ENCODE data around the gene MB21D2.

The MB21D2 gene

DNA sequence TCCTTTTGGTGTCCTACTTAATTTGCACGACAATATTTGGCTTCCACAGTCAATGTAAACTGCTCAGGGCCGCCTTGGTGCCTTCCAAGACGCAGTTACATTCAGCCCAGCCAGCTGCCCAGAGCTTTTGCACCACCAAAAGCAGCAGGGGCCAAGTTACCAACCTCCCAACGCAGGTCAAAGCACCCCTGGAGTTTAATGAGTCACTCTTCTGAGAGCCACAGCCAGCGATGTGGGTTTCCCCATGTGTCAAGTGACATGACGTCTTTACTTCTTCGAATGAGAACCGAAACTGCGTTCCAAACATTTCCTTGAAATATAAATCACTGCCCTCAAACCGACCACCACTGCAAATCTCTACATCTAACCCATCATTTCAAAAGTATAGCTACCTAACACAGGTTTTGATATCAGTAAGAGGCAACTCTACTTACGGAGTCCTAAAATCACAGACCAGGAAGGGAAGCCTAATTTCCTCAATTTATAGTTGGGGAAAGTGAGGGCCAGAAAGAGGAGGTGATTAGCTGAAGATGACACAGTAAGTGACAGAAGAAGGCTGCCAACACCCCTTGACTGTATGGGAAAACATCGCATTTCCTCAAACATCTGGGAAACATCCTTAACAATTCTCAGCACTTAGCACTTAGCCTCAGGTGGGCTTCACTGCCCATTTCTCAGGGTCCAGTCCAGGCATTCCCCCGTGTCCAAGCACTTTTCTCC lies 24.5 kb downstream of the MB21D2 start:
- H3K4me3 ChIP-seq (ENCODE audit: insufficient read depth, low read length, poor library complexity, severe bottlenecking) = no peak overlapping the region

DNA sequence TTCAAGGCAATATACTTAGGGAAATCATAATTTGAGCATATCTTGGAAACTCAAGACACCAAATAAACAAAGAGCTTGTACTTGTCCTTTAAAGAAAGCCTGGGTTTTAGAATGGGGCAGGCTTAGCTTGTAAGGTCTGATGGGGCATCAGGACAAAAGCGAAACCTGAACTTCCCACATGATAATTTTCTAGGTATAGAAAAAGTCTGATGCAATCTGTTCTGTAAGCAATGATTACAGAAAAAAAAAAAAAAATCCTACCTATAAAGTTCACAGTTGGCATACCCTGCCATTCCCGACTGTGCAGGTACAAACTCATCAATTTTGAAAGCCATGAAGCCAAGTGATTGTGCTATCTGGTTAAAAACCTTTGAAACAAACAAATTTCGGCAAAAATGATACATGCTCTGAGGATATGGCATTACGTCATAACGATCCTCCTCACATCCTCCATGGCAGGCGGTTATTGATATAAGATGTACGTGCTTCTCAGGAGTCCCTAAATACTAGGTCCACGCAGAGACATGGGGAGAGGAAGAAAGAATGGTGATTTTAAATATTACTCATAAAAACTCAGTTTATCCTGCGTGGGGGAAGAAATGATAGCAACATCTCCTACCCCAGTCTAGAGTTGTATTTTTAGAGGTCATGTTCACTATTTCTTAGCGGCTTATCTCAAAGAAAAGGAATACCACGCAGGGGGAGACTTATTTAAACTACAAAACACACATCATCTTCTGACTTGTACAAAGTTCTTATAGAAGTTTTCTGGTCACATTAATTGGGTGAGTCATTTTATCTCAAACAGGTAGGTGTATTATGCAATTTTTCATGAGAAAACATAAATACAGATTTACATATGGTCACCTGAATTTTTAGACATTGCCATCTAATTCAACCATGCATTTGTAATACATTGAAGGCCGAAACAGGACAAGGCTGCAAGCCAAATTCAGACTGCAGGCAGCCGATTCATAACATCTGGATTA lies 27.0 kb downstream of the MB21D2 start:
- Histone ChIP-seq H3F3A (ENCODE audit: insufficient read depth) (no peaks in the 10 kb centered on the region), H3K9ac (ENCODE audit: low read length) (no peak overlapping the region), H3K27ac (ENCODE audit: low read depth, low read length) (no peak overlapping the region), H2AFZ (ENCODE audit: low read depth, low read length, severe bottlenecking) (no peak overlapping the region), H4K20me1 (ENCODE audit: low read depth, low read length) (no peaks in the 10 kb centered on the region), H3K4me3 (ENCODE audit: insufficient read depth, low read length, poor library complexity, severe bottlenecking) (no peak overlapping the region), H3K9me2 (replicated peaks; ENCODE audit: insufficient read depth, low read length) (no peaks in the 10 kb centered on the region), H3K79me2 (ENCODE audit: insufficient read depth, low read length) (no peaks in the 10 kb centered on the region), H3K4me2 (ENCODE audit: low read depth, low read length, poor library complexity, severe bottlenecking) (no peak overlapping the region), H3K27me3 (ENCODE audit: low read length) (no peaks in the 10 kb centered on the region), H3K36me3 (ENCODE audit: low read length) (no peaks in the 10 kb centered on the region), H3K9me3 (ENCODE audit: insufficient read depth, low read length) (no peaks in the 10 kb centered on the region)
- no peak for TF ChIP-seq EZH2phosphoT487 (conservative IDR thresholded peaks at IDR 0.05; ENCODE audit: low read length)
- TF ChIP-seq, protein P1, sequence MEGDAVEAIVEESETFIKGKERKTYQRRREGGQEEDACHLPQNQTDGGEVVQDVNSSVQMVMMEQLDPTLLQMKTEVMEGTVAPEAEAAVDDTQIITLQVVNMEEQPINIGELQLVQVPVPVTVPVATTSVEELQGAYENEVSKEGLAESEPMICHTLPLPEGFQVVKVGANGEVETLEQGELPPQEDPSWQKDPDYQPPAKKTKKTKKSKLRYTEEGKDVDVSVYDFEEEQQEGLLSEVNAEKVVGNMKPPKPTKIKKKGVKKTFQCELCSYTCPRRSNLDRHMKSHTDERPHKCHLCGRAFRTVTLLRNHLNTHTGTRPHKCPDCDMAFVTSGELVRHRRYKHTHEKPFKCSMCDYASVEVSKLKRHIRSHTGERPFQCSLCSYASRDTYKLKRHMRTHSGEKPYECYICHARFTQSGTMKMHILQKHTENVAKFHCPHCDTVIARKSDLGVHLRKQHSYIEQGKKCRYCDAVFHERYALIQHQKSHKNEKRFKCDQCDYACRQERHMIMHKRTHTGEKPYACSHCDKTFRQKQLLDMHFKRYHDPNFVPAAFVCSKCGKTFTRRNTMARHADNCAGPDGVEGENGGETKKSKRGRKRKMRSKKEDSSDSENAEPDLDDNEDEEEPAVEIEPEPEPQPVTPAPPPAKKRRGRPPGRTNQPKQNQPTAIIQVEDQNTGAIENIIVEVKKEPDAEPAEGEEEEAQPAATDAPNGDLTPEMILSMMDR (IDR thresholded peaks at IDR 0.05; ENCODE audit: insufficient read depth, low read length, poor library complexity, severe bottlenecking) = no peak

More for the DNA sequence above, 24.5 kb downstream of the MB21D2 start:
- Histone ChIP-seq H3K27ac (ENCODE audit: low read depth, low read length) (no peak overlapping the region), H4K20me1 (ENCODE audit: low read depth, low read length) (no peaks in the 10 kb centered on the region), H3K9me2 (replicated peaks; ENCODE audit: insufficient read depth, low read length) (no peaks in the 10 kb centered on the region), H3K79me2 (ENCODE audit: insufficient read depth, low read length) (no peaks in the 10 kb centered on the region), H3K9ac (ENCODE audit: low read length) (no peak overlapping the region), H3K27me3 (ENCODE audit: low read length) (peaks cover 3% of the 10 kb centered on the region; the same call in 1 of the 2 replicates), H3K9me3 (ENCODE audit: insufficient read depth, low read length) (no peaks in the 10 kb centered on the region), H3K4me2 (ENCODE audit: low read depth, low read length, poor library complexity, severe bottlenecking) (no peak overlapping the region), H2AFZ (ENCODE audit: low read depth, low read length, severe bottlenecking) (no peak overlapping the region), H3K36me3 (ENCODE audit: low read length) (no peaks in the 10 kb centered on the region), H3F3A (ENCODE audit: insufficient read depth) (no peaks in the 10 kb centered on the region)
- TF ChIP-seq EZH2phosphoT487 (conservative IDR thresholded peaks at IDR 0.05; ENCODE audit: low read length) = no peak
- TF ChIP-seq, protein P1 (IDR thresholded peaks at IDR 0.05; ENCODE audit: insufficient read depth, low read length, poor library complexity, severe bottlenecking) = no peak

DNA sequence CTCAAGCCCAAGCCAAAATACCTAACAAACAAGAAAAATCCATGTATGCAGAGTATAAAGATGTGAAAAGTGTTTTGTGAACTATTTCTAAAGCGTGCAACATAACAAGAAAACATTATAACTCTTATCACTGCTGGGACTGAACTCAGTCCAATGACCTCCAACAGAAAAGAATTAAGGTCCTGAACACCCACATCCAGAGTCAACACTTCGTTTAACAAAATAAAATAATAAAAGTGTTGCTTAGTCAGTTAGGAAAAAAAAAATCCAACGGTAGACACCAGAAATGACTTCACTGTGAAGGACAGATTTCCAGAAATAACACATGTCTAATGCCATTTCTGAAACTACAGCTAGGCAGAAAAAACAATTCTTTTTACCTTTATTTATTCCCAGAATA lies 28.0 kb downstream of the MB21D2 start:
- Histone ChIP-seq H3K9me3 (ENCODE audit: insufficient read depth, low read length) (no peaks in the 10 kb centered on the region), H3F3A (ENCODE audit: insufficient read depth) (no peaks in the 10 kb centered on the region), H3K9ac (ENCODE audit: low read length) (no peak overlapping the region), H3K4me2 (ENCODE audit: low read depth, low read length, poor library complexity, severe bottlenecking) (no peak overlapping the region), H3K27ac (ENCODE audit: low read depth, low read length) (no peak overlapping the region), H3K79me2 (ENCODE audit: insufficient read depth, low read length) (no peaks in the 10 kb centered on the region), H3K9me2 (replicated peaks; ENCODE audit: insufficient read depth, low read length) (no peaks in the 10 kb centered on the region), H2AFZ (ENCODE audit: low read depth, low read length, severe bottlenecking) (no peak overlapping the region), H3K36me3 (ENCODE audit: low read length) (no peaks in the 10 kb centered on the region), H3K4me3 (ENCODE audit: insufficient read depth, low read length, poor library complexity, severe bottlenecking) (no peak overlapping the region), H3K27me3 (ENCODE audit: low read length) (no peaks in the 10 kb centered on the region), H4K20me1 (ENCODE audit: low read depth, low read length) (no peaks in the 10 kb centered on the region)
- TF ChIP-seq, protein P1 (IDR thresholded peaks at IDR 0.05; ENCODE audit: insufficient read depth, low read length, poor library complexity, severe bottlenecking) = no peak
- no peak for TF ChIP-seq EZH2phosphoT487 (conservative IDR thresholded peaks at IDR 0.05; ENCODE audit: low read length)

All from SU-DHL-6 (cell line).